Stimulated activated memory B cell treated with anti-CD40 and anti-IgM and Interleukin-4, amounts not matched to agents 10 μg/mL and 1 μg/mL and 100 μg/mL, for 72 hours (primary cell): Measurements from ENCODE around the gene LPP.

ENCODE experiments used
- ATAC-seq: fragments of 150-1000 bp; cut with Tn5 transposase; 2 replicates; pipeline ENCODE4 v1.10.0; 2021
- H3K27ac Mint-ChIP-seq: one replicate; pipeline ENCODE4 v1.8.0; 2022; ENCODE audit warnings: mild to moderate bottlenecking, mixed read lengths
- H3K27me3 Mint-ChIP-seq: one replicate; pipeline ENCODE4 v1.8.0; 2022; ENCODE audit warnings: mixed read lengths
- H3K36me3 Mint-ChIP-seq: one replicate; pipeline ENCODE4 v1.8.0; 2022; ENCODE audit warnings: mixed read lengths
- H3K4me1 Mint-ChIP-seq: one replicate; pipeline ENCODE4 v1.8.0; 2022; ENCODE audit warnings: mixed read lengths
- H3K4me3 Mint-ChIP-seq: one replicate; pipeline ENCODE4 v1.8.0; 2022; ENCODE audit warnings: mild to moderate bottlenecking, moderate library complexity, mixed read lengths
- H3K9me3 Mint-ChIP-seq: one replicate; pipeline ENCODE4 v1.8.0; 2022; ENCODE audit warnings: mixed read lengths

LPP gene

DNA sequence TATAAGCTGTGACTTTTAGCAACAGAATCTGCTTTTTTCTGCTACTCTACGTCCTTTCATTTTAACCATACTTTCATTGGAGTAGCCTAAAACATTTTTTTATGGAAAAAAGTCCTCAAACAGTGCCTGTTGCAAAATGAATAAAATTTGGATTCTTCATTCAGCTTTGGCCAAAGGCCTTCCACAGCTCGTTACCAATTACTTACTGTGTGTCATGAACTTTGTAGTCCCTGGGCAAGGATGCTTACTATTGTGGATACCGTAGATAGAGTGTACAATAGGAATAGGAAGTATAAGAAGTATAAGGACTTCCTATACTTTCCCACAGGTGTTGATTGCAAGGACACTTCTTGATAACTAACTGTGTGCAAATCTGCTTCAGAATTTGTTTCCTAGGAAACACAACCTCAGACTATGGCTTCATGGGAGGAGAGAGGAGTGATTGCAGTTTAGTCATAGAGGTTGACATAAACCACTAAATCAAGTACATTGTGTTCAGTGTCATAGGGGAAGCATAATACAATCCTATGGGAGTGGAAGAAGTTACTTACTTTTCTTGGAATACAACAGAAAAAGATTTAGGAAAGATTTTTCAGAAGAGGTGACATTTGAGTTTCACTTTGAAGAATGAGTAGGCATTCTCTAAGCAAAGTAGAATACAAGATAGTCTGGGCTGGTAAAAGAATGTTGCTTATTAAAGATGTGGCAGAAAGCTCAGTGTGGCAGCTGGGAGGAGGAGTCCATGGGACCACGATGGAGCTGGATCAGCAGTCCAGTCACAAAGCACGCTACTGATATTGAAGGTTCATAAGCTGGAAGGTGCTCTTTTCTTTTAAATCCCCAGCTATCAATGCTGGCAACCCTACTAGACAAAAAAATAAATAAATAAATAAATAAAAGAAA is 708.1 kb downstream of the LPP start:
- Mint-ChIP-seq H3K27me3 (no peaks in the 10 kb centered on the region), H3K4me1 (no peaks in the 10 kb centered on the region), H3K4me3 (no peak overlapping the region), H3K9me3 (no peaks in the 10 kb centered on the region), H3K27ac (no peak overlapping the region), H3K36me3 (peaks cover 8% of the 10 kb centered on the region)
- ATAC-seq: no peak

DNA sequence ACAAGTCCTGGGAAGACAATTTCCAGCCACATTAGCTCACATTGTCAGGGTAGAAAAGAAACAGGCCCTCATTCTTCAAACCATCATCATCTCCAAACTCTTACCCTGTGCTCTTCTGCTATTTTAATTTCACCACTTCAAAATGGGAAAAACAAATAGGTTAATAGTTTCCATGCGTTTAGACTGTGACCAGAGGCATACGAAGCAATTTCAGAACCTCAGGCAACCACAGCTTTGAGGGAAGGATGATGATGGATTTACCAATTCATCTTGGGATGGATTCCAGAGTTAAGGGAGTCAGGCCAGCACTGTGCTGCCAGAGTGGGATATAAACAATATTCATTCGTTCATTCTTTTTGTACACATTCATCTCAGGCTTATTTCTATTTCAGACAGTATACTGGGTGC is 710.0 kb downstream of the LPP start:
- no peak for ATAC-seq
- H3K36me3 Mint-ChIP-seq: peaks cover 13% of the 10 kb centered on the region
- H3K27me3 Mint-ChIP-seq: no peaks in the 10 kb centered on the region
- H3K27ac Mint-ChIP-seq: no peak overlapping the region
- H3K4me3 Mint-ChIP-seq: no peak overlapping the region
- no peaks in the 10 kb centered on the region for H3K9me3 Mint-ChIP-seq
- no peaks in the 10 kb centered on the region for H3K4me1 Mint-ChIP-seq

DNA sequence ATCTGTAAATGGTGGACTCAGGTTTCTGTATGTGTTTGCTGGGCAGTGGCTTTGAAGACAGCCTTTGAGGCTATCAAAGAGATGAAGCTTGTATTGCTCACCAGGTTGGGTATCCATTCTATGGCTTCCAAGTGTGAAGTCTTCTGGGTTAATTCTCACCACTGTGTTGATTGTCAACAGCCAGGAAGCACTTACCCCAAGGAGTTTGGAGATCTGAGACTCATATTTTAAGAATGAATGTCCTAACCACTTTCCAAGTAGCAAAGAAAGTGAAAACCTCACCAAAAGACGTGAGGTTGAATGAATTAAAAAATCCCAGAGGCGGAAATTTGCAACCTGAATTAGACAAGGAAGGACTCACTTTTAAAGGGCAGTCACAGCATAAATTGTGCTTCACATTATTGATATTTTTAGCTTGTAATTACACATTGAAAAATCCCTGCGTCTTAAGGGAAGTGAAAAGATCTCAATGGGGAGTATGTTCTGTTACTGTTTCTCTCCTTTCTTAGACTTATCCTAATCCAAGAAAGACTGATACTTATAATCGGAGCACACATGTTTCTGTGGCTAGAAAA is 713.8 kb downstream of the LPP start:
- H3K4me3 Mint-ChIP-seq: no peak overlapping the region
- ATAC-seq: no peak
- H3K27ac Mint-ChIP-seq: no peak overlapping the region
- peaks cover 27% of the 10 kb centered on the region for H3K36me3 Mint-ChIP-seq
- H3K27me3 Mint-ChIP-seq: no peaks in the 10 kb centered on the region
- H3K4me1 Mint-ChIP-seq: no peaks in the 10 kb centered on the region
- no peaks in the 10 kb centered on the region for H3K9me3 Mint-ChIP-seq

DNA sequence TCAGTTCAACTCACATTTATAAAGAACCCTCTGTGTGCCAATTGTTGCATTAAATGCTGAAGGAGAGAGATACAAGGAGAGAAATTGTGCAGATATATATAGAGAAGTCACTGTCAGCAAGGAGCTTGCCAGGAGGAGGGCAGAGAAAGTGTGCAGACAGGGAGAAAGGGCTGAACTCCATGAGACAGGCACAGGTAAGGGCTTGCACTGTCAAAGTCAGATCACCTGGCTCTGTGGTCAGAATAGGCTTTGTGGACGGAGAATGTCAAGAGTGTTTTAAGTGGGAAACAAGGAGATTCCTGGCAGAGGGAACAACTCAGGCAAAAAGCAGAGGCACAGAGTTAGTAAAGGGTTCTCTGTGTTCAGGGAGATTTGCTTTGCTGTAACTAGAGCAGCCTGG is 714.8 kb downstream of the LPP start:
- peaks cover 28% of the 10 kb centered on the region for H3K36me3 Mint-ChIP-seq
- no peaks in the 10 kb centered on the region for H3K9me3 Mint-ChIP-seq
- H3K27ac Mint-ChIP-seq: no peak overlapping the region
- ATAC-seq: no peak
- no peaks in the 10 kb centered on the region for H3K27me3 Mint-ChIP-seq
- H3K4me1 Mint-ChIP-seq: no peaks in the 10 kb centered on the region
- no peak overlapping the region for H3K4me3 Mint-ChIP-seq

DNA sequence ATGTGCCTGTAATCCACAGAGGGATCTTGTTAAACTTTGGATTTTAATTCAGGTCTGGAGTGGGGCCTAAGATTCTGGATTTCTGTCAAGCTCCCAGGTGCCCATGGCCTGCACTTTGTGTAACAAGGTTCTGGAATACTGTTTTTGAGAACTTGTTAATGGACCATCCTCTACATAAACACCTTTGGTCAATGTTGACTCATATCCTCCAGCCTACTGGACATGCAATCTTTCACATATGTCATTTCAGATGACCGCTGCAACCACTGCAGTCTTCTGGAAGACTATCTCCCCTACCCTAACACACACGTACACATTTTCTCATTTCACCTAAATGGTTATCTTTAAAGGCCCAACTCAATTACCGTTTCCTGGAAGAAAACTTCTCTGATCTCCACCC is 715.7 kb downstream of the LPP start:
- no peaks in the 10 kb centered on the region for H3K4me1 Mint-ChIP-seq
- H3K27me3 Mint-ChIP-seq: no peaks in the 10 kb centered on the region
- no peak overlapping the region for H3K27ac Mint-ChIP-seq
- H3K9me3 Mint-ChIP-seq: no peaks in the 10 kb centered on the region
- no peak for ATAC-seq
- no peak overlapping the region for H3K4me3 Mint-ChIP-seq
- peaks cover 34% of the 10 kb centered on the region for H3K36me3 Mint-ChIP-seq

DNA sequence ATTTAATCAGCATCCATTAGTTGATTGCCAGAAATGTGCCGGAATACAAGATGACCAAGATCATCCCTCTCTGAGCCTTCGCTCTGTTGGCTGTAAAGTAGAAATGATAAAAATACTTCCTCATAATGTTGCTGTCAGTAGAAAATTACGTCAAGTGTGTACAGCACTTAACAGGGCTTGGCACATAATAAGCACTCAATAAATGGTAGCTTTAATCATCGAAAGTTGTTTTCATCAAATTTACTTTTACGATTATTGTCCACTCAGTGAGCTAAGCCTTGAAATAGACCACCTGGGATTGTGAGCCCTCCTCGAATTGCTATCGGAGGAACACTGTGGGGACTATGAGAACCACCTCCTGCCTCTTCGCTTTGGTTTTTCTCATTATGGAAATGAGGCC is 716.5 kb downstream of the LPP start:
- Mint-ChIP-seq H3K27me3 (no peaks in the 10 kb centered on the region), H3K36me3 (peaks cover 42% of the 10 kb centered on the region), H3K4me1 (no peaks in the 10 kb centered on the region), H3K27ac (no peak overlapping the region), H3K4me3 (no peak overlapping the region), H3K9me3 (no peaks in the 10 kb centered on the region)
- ATAC-seq: no peak

DNA sequence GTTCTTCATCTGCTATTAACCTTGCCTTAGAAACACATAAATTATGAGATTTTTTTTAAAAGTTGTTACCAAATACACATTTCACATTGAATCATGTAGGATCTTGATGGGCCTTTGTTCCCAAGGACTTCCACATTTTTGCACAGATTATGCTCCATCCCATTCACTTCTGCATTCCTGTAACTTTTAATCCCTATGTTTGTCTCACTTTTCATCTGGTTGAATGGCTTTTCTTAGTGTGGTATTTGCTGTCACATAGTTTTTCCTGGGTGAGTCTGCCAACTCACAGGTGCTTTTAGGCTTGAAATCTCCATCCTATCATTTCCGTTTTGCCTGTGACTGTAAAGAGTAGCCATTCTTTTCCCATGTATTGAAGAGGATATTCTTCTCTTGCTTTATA is 720.6 kb downstream of the LPP start:
- Mint-ChIP-seq H3K27me3 (no peaks in the 10 kb centered on the region), H3K4me1 (no peaks in the 10 kb centered on the region), H3K4me3 (no peak overlapping the region), H3K27ac (no peak overlapping the region), H3K36me3 (peaks cover 36% of the 10 kb centered on the region), H3K9me3 (no peaks in the 10 kb centered on the region)
- no peak for ATAC-seq

DNA sequence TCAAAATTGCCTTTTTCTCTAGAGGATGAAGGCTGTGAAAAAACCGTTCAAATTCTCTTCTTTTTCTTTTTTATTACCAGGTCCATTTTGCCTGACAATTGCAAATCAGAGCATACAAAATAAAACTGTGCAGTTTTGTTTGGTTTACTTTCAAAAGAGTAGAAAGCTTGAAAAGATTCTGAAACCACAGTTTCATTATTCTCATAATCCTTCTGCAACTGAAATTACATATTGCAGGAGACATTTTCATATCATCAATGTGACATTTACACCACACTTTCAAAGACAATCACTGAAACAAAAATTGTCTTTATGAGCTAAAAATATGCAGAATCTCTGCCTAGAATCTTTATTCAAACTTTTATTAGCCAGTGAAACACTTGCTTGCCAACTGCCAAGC is 721.5 kb downstream of the LPP start:
- Mint-ChIP-seq H3K4me1 (no peaks in the 10 kb centered on the region), H3K36me3 (peaks cover 31% of the 10 kb centered on the region), H3K27me3 (no peaks in the 10 kb centered on the region), H3K27ac (no peak overlapping the region), H3K4me3 (no peak overlapping the region), H3K9me3 (no peaks in the 10 kb centered on the region)
- no peak for ATAC-seq

DNA sequence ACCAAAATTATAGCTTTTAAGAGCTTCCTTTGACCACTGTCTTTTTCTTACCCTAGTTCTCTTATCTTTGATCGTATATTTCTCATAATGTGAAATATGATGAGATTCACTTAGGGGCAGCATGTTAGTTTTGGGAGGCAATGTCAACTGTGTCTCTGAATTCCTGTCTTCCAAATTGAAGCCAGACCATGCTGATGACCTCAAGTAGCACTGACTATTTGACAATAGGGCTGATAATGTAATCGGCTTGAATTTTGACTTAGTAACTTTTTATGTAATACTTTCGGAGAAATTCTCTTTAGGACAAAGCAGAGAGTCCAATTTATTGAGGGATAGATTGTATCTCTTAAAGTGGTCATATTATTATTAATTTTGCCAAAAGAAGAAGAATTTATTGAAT is 722.4 kb downstream of the LPP start:
- H3K36me3 Mint-ChIP-seq: peaks cover 41% of the 10 kb centered on the region
- H3K27me3 Mint-ChIP-seq: no peaks in the 10 kb centered on the region
- no peaks in the 10 kb centered on the region for H3K9me3 Mint-ChIP-seq
- no peak overlapping the region for H3K27ac Mint-ChIP-seq
- no peak overlapping the region for H3K4me3 Mint-ChIP-seq
- ATAC-seq: no peak
- H3K4me1 Mint-ChIP-seq: no peaks in the 10 kb centered on the region

DNA sequence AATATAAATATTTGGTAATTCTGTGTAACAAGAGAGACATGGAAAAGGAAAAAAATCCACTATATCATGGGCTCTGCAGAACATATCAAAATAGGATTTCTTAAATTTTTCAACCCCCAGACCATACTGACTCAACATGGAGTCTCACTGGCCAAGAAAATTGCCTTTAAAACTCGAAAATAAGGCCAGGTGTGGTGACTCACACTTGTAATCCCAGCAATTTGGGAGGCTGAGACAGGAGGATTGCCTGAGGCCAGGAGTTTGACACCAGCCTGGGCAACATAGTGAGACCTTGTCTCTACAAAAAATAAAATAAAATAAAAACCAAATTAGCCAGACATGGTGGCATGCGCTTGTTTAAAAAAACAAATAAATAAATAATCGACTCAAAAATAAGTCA is 723.4 kb downstream of the LPP start:
- no peak for ATAC-seq
- Mint-ChIP-seq H3K36me3 (peaks cover 44% of the 10 kb centered on the region), H3K9me3 (no peaks in the 10 kb centered on the region), H3K4me1 (no peaks in the 10 kb centered on the region), H3K4me3 (no peak overlapping the region), H3K27me3 (no peaks in the 10 kb centered on the region), H3K27ac (no peak overlapping the region)

DNA sequence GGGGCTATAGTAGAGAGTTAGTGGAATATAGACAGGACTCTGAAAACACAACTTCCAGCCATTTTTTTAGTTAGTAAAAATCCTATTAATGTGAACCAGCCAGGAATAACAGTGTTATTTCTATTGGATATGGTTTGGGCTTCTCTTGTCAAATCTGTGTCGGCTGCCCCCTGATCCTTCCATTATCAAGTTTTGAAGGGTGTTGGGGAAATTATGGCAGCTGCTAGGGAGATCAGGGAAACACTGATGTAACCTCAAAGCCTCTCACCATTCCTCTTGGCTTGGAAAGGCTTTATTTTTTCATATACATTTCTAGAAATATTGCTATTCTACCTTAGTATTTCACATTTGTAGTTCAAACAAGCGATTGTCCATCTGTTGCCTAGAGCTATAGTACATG is 724.1 kb downstream of the LPP start:
- Mint-ChIP-seq H3K9me3 (no peaks in the 10 kb centered on the region), H3K4me1 (no peaks in the 10 kb centered on the region), H3K36me3 (peaks cover 47% of the 10 kb centered on the region), H3K4me3 (no peak overlapping the region), H3K27me3 (no peaks in the 10 kb centered on the region), H3K27ac (no peak overlapping the region)
- ATAC-seq: no peak

DNA sequence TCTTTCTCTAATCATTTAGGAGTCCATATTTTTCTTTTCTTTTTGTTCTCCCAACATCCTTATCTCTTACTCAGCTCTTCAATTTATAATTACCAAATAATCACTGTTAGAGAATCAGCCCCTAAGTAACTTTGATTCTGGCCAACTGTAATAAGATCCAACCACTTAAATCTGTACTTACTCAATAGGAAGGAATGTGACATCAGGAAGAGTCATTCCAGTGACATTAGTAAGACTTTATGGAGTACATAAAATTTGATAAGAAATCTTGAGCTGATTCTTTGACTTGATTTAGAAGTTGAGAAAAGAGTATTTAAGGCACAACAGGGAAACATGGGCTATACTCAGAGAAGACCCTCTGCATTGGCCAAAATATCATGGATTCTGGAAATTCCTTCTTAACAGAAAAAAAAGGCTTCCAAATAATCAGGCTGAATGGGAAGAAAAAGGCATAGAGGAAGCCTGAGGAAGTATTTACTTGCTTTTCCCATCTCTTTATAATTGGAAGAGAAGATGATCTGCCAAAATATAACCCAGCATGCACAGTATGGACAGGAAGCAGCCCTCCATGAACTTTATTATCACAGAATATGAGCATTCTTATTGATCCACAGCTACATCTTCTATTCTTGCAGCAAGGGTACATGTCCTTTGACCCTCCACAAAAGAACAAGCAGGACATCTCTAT is 728.1 kb downstream of the LPP start:
- Mint-ChIP-seq H3K9me3 (no peaks in the 10 kb centered on the region), H3K27me3 (no peaks in the 10 kb centered on the region), H3K4me3 (no peak overlapping the region), H3K27ac (no peak overlapping the region), H3K4me1 (no peaks in the 10 kb centered on the region), H3K36me3 (peaks cover 39% of the 10 kb centered on the region)
- no peak for ATAC-seq

DNA sequence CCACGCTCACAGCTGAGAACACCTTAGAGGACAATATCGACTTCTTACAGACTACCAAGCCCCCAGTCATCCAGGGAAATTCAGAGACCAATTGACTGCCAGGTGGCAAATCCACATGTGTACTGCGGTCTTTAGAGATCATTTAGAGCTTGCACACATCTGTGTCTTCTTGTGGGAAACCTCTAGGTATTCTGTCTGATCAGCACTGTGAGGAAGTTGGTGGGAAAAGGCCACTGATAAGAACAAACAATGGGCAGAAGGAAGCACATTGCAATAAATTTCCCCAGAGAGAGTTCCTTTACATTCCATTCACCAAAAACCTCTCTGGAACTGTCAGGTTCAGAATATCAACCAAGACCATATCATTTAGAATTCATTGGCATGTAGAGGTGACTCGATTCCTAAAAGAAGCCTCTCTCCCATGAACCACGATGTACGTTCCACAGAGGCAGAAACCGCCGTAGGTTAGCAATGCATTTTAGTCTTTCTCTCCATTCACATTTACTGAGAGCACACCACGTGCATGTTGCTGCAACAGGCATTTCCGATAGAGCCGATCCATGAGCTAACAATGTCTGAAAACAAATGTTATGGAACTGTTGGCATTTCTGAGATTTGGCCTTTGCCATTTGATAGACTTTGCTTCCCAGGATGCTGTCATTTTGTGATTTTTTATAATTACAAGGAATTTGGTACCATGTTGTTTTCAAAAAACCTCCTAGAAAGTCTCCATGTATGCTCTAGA is 730.5 kb downstream of the LPP start:
- Mint-ChIP-seq H3K27me3 (no peaks in the 10 kb centered on the region), H3K4me1 (no peaks in the 10 kb centered on the region), H3K4me3 (no peak overlapping the region), H3K27ac (no peak overlapping the region), H3K36me3 (peaks cover 43% of the 10 kb centered on the region), H3K9me3 (no peaks in the 10 kb centered on the region)
- no peak for ATAC-seq

DNA sequence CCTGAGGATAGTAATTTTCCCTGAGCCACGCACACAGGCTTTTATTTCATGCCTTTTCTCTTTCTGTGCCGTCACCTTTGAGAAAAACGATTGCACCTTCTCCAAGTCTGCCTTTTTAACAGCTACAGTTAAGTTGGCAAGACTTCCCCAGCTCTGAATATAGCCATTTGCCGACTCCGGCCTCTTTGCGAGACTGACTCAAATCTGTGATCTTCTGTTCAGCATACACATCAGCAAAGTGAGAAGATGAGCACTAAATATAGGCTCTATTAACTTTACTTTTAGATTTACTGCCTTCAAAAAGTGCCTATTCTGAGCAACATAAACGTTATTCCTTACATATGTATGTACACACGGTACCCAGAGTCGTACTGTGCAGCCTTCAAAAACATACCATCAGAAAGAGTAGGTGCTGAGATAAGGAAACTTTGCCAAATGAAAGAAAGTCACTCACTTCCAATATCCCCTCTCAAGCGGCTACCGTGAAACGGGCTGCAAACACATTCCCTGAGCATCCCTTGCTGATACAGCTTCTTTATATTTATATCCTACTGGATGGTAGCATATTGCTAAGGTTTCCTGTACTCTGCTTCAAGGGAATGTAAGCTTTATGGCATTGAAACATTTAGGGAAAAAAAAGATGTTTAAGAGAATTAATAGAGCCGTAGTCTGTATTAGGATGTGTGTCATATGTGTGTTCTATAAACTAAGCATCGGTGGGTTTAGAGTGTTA is 734.5 kb downstream of the LPP start:
- no peak for ATAC-seq
- Mint-ChIP-seq H3K4me3 (no peak overlapping the region), H3K27ac (no peak overlapping the region), H3K36me3 (peaks cover 36% of the 10 kb centered on the region), H3K27me3 (no peaks in the 10 kb centered on the region), H3K9me3 (no peaks in the 10 kb centered on the region), H3K4me1 (no peaks in the 10 kb centered on the region)

DNA sequence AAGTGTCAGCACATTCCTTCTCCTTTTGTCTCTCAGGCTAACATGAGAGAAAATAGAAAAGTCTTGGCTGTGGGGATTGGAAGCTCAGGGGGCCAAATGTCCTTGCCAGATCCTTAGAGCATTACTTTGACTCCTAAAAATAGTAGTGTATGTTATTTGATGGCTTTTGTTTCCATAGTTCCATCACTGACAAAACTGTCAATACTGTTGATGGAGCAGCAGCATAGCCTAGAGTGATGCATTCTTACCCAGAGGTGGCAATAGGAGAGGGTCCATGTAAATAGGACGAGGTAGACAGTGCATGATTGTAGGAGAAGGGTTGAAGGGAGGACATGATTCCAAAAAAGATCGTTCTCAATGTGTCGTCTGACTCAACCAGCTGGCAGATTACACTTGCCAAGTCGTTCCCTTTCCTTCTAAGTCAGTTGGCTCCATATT is 735.1 kb downstream of the LPP start:
- Mint-ChIP-seq H3K4me3 (no peak overlapping the region), H3K36me3 (peaks cover 36% of the 10 kb centered on the region), H3K4me1 (no peaks in the 10 kb centered on the region), H3K9me3 (no peaks in the 10 kb centered on the region), H3K27me3 (no peaks in the 10 kb centered on the region), H3K27ac (no peak overlapping the region)
- no peak for ATAC-seq
